ENCODE measurements around the gene B3GNT2.
A peak's percentile ranks its signal among the peaks of the same experiment; 100 is the strongest.
"Not testable (repeated sequence)": the region's sequence is repeated elsewhere in the genome, so short reads cannot be mapped to it uniquely, and the experiment has no call there.

The B3GNT2 gene

DNA sequence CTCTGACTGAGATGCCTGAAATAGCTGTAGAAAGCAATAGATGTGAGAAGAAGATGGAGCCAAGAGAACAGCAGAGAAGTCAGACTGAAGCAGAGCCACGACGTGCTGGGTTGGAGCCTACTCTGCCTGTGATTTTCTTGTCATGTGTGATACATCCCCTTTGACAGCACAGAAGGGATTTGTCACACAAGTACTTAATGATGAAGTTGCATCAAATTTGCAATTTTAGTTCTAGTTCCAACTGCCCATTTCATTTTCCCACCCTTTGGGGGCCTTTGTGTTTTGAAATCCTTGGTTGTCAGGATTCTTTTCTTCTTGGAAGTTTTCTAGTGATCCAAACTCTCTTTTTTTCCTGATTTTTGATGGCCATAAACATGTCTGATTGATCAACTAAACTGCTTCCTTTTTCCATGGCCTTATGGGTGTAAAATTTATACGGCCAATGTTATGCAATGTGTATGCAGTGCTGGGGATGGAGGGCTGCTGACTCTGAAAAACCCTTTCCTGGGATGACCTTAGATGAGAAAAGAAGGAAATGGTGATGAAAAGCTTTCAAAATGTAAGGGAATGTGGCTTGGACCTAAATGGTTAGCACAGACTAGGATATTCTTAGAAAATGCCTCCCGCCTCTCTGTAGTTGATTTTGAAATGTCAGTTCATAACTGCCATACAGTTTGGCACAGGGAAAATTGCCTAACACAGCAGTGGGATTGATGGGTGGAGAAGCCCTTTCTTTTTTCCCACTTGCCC, 9.6 kb upstream of the B3GNT2 start:
- DNase-seq, result no peak

DNA sequence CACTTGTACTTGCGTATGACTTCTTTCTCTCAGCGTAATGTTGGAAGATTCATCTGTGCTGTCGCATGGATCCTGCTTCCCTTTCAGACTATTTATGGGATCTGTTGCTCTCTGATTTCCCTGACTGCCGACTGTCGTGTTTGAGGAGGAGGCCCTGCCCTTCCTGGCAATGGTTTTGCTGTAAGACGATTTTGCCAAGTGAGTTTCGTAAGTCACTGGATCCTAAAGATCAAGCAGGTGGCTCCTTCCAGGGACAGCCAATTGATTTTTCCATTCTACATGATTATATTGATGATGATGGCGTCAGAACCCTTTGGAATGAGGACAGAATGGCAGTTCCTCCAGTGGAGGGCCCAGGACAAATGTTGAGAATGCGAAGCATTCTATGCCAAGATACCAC, 8.7 kb upstream of the B3GNT2 start:
- DNase-seq, result no peak

DNA sequence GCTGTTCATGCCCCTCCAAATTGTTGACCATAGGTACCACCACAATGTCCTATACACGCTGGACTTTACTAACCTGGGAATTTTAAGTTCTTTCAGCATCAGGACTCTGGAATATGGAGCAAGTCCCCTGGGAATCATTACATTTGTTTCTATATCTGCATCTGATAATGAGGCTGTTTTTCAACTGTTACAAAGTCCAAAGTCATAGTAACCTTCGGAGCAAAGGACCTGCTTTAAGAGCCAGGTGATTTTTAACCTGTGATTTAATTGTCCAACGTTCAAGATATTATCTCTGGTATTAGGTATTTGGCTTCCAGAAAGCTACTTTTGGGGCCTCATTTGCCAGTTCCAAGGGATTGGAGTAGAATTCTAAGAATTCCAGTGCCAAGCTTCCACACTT, 7.5 kb upstream of the B3GNT2 start:
- no peak for DNase-seq

DNA sequence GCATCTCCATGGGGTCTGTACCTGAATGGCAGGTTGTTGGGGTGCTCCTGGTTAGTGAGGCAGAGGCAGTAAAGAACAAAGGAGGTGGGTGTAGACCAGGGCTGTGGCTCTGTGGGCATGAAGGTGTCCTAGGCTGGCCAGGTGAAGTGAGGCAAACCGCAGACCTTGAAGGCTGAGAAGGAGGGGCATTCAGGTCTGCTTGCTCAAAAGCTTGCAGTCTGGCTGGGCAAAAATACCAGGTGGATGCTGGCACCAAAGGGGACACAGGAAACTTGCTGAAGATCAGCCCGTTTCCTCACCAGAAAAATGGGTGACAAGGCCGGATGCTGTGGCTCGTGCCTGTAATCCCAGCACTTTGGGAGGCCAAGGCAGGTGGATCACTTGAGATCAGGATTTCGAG, 6.7 kb upstream of the B3GNT2 start:
- no peak for DNase-seq

DNA sequence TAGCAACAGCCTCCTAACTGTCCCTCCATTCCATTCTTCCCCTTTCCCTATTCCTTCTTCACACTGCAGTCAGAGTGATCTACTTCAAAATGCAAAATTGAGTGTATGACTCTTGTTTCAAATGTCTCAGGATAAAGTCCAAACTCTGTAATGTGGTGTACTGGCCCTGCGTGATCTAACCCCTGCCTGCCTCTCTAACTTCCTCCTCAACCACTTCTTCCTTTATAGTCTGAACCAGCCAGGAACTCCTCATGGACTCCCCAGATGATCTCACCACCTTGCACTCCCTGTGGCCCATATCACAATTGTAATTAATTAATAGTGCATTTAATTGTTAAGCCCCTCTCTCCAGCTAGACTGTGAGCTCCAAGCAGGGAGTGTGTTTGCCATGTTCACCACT, 3.1 kb upstream of the B3GNT2 start:
- DNase-seq, result no peak

DNA sequence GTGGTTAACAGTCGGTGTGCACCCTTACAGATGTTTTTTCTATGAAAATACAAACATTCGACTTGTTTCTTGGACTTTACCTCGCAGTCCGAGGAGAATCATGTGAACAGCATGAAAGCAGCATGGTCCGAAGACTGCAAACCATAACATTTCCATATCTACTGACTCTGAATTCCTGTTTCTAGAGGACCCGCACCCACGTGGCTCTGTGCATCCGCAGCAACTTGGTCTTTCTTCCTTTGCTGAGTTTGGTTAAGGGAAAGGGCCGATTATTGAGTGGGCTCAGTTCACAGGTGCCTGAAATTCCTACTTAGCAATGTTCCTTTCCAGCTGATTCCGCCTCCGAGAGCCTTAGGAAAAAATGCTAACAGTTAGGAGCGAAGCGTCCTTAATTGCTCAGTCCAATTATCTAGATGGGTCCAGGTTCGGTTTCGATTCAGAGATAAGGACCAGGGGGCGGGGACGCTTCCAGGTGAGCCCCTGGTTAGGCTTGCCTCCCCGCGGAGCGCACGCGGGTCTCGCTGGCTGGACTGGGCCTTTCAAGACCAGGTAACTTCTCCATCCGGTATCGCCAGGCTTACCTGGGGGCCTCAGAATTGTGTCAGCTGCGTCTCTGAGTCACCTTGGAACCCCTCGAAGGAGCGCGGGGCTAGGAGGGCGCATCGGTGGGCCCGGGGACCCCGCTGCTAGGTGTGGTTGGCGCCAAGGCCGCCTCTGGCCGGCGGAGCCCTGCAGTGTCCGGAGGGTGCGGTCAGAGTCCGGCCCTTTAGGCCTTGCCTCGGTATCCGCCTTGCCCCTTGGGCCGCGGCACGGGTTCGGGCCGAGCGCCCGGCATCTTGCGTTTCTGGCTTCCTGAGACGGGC, 1.1 kb upstream of the B3GNT2 start:
- DNase-seq, result no peak

DNA sequence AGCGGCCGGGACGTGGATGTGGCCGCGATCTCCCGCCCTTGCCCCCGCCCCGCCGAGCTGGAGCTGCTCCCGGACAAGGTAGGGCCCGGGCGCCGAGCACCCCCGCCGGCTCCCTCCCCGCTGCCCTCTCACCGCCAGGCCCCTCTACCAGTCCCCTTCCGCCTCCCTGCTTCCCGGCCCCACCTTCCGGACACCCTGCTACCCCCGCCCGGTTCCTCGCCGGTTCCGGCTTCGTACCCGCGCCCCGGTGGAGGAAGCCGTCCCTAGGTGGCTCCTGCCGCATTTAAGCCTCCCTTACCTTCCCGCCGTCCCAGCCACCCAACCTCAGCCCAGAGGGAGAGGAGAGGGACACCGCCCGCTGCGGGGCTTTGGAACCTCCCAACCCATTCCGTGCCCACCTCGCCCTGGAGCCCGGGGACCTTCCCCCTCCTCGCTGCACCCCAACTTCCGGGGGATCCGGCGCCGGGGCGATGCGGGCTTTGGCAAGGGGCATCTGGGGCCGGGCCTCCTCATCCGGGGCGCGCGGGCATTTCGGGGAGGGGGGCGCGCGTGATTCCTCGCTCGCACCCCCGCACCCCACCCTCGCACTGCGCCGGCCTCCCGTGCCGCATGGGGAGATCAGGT, 475 bp downstream of the B3GNT2 start:
- DNase-seq, result peak in 1 of 2 experiments; percentile 61

DNA sequence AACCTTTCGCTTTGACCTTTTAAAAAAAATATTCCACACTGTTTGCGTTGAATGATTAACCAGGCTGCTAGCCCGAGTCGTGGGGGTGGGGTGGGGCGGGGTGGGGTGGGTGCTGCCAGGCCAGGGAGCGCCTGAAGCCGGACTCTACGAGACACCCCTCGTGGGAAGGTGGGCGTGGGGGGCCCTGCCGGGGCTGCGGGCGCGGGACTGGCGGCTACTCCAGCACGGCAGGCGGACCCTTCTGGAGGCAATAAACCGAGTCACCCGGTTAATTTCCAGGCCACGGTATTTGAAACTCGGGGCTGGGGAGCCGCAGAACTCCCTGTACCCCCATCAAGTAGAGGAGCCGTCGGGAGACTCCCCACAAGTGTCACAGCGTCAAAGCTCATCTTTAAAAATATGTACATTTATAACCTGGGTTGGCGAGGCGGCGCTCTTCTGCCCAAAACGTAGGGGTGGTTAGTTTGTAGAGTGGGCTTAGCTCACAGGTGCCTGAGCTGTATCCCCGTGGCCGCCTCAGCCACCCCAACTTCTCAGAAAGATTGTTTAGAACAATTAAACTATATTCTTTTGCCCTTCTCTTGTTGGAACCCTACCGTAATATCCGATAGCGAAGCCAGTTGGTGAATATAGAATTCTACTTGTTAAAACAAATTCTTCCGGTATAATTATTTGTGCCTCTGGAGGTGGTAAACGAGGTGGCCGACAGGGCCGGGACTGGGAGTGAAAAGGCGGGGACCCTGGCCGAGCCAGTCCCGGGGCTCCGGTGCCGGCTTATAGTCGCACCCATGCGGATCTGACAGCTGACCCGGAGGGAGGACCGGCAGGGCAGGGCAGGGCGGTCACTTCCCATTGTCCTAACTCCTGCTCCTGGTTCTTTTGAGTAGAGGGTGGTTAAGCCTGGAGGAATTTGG, 1.4 kb downstream of the B3GNT2 start:
- no peak for DNase-seq

DNA sequence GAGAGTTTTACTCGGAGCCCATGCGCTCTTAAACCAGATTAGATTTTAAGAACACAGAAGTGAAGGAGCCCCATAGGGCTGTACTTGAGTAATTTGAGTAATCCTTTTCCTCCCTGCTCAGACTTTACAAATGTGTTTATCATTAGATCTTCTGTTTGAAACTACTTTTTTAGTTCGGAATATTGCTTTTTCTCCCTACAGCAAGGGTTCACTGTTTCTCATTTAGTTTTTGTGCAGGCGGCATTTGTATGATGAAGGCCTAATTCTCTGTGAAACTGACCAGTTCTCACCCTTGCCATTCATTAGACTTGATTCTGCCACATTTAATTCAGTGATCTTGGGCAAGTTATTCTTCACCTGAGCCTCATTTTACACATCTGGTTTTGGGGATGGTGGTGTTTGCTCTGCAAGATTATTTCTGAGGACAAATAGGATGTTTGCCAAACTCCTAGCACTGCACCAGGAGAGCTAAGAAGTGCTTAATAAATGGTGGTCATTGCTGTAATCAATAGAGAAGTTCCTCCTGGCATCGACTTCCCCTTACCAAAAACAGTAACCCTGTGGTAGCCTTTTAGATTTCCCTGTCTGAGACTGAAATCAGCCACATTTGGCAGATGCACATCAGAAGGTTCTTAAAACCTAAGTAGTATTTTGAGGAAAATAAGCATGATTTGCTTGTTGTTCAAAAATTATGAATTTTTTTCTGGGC, 2.2 kb downstream of the B3GNT2 start:
- DNase-seq, result no peak

DNA sequence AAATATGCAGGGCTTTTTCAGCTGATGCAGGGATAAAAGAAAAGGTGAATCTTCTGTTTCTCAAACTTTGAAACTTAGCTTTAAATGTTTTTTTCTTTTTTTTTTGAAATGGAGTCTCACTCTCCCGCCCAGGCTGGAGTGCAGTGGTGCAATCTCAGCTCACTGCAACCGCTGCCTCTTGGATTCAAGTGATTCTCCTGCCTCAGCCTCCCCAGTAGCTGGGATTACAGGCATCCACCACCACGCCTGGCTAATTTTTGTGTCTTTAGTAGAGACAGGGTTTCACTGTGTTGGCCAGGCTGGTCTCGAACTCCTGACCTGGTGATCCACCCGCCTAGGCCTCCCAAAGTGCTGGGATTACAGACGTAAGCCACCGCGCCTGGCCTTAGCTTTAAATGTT, 2.9 kb downstream of the B3GNT2 start:
- not testable (repeated sequence) for DNase-seq

DNA sequence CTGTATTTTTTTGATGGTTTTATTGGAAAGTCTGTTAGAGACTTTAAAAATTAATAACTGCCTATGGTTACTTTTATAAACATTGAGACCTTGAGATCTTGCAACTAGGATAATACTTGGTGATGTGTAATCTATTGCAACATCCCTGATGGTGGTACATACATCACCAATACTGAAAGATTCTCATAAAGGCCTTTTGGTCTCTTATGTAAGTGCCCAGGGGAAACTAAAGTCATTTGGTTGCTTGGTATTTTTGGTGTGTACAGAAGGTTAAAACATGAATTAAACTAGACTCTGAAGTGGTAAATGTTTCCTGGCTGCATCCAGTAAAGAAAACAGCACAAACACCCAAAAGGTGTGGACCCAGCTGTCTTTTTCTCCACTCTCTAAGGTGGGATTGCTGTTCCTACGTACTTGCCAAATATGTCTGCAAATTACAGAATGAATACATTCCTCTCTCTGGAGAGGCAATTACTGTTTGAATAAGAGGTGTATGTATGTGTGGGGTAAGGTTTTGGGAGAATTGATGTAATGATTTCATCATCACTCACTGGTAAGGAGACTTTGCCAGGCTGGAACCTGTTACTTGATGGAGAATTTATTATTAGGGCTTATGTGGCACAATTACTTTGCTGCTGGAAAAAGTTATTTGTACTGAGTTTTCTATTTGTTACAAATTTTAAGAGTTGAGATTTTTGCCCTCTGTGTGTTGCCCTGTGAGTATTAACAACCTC, 3.6 kb downstream of the B3GNT2 start:
- DNase-seq, result no peak

DNA sequence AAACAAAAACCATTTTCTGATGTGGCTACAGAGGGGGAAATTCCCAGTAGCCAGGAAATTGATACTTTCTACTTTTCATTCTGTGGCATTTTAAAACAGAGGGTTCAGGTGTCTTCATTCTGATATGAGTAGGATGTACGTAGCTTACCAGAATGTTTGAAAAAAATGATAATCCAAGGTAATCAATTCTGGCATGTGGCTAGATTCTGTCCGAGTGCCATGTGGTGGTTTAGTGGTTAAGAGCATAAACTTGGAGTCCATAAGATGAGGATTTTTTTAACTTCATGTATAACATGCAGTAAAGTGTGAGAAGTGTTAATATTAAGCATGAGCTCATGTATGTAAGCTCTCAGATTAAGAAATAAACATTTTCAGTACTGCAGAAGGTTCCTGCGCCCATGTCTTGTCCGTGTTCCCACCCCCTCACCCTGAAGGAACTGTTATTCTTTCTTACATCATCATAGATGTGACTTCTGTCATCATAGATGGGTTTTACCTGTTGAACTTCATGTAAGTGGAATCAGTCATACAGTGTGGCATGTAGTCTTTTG, 4.5 kb downstream of the B3GNT2 start:
- no peak for DNase-seq

DNA sequence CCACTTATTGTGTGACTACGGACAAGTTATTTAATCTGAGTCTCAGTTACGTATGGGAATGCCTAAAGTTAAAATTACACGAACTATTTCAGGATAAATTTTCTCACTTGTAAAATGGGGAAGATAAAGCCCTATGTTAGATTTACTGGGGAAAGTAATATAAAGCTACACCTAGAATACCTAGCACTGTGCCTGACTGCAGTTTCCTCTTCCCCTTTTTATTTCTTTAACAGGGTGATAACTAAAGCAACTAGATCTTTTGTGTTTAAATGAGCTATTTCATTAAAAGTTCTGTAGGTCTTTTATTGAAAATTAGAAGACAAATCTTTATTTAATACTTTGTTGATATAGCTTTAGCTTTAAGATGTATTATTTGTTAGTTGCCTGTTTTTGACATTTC, 5.0 kb downstream of the B3GNT2 start:
- DNase-seq, result no peak

DNA sequence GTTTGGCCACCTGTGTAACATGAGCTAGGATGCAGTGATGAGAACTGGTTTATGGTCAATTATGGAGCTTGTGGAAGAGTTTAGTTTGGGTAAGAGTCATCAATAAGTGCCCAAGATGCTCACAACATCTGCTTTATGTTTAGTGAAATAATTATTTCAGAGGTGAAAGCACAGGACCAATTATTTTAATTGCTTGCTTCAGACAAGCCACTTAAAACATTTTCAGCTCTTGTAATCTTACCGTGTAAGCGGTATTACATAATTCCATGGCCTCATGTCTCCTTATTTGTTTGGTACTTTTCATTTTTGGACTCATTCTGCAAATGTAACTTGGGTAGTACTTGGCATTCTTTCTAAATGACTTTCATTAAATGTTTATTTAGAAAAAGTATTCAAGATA, 5.4 kb downstream of the B3GNT2 start:
- no peak for DNase-seq

DNA sequence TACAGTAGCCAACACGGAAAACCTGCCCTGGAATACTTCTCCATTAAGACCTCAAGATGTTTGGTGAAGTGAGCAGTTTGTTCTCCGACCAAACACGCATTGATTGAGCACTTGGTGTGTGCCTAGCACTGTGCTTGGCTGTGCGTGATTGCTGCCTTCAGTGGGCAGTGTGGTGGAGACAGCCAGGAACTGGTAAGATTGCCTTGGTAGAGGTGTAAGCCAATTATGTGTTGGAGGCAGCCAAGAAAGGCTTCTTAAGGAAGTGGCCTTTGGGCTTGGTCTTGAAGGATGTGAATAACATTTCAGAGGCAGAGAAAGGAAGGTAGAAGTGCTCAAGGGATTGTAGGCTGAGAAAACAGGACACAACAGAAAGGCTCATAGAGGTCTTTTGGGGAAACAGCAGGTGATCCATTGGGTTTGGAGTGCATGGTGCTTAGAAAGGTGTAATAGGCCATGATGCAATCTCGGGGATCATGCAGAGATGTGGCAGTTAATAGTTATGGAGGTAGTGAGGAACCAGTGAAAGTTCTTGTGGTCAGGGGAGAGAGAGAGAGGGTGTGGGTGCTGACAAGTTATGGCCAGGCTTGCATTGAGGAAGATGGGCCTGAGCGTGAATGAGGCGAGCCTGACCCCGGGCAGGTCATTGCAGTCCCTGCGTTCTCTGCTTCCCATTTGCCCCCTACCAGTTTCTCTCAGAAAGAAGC, 6.3 kb downstream of the B3GNT2 start:
- DNase-seq, result no peak

DNA sequence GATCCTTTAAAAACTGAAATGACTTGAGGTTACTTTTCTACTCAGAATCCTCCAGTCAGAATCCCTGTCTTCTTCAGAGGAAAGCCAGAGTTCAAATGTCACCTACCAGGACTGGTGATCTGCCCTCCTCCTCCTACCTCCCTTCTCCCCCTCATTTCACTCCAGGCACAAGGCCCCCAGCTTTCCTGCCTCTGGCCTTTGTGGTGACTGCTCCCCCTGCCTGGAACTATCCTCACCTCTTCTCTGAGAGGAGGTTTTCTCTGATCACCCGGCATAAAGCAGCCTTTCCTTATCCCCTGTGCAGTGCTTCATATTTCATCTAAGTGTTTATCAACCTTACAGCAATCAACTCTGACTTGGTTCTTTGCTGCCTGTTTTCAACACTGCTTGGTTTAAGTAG, 6.8 kb downstream of the B3GNT2 start:
- DNase-seq, result no peak

DNA sequence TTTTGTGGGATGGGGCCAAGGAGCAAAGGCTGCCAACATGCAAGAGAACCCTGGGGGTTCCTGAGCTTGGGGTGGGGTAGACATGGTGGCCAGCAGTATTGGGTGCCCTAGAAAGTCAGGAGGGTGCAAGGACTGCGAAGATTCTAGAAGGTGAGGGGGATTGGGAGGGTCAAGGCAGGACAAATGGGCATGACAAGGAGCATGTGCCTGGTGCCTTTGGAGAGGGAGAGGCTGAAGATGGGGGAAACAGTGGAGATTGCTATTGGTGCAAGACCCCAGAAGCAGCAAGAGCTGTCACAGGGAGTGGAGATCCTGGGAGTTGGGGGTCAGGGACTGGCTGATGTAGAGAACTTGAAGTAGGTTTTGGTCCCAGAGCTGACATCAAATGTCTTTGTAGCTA, 7.5 kb downstream of the B3GNT2 start:
- DNase-seq, result no peak

DNA sequence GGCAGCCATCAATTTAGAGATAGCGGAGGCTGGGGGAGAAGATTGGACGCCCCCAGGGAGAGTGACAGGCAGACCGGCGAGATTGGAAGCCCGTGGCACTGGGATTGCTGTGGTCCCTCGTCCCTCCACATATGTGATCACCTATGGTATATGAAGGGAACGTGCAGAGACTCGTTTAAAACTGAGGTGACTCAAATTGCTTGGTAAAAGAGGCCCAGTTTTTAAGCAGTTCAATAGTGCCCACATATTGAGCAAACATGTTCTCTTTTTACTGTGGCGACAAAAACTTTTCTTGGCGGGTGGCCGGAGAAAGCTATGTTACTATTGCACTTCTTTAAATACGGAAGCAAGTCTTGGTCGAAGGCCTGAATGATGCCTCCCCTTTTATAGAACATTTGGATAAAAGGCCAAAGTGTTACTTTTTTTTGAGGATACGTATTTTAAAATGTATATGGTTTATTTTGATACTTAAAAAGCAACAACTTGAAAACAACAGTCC, 9.1 kb downstream of the B3GNT2 start:
- DNase-seq, result no peak

DNA sequence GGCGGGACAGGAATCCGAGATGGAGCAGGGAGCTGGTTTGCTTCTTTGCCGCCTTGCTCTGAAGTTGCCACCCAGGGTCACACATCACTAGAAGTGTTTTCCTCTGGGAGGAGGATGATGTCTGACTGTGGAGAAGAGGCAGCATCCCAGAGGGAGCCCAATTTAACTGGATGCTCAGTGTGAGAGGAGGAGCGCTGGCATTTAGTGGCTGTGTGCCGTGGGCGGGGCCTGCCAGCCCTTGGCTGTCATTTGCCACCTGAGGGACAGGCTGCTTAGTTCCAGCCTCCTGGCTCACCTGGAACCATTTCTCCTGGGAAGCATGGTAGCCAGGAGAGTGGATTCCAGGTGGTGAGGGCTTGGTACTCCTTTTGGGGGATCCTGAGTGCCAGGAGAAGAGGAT, 9.6 kb downstream of the B3GNT2 start:
- no peak for DNase-seq

DNA sequence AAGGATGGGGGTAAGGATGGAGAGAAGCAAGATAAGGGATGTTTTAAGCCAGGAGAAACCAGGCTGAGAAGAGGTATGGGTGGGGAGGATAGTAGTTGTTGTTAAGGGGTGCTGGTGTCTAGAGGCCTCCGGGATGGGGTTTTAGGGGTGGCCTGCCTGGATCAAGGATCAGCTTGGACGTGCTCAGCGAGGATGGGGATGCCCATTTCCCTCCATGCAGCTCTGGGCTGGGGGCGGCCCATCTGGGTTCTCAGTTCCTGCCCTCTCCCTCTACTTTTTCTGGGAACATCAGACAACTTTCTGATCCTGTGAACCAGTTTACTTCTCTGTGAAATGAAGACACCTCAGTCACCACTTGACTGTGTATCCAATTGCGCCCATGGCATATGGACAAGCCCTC, 10.1 kb downstream of the B3GNT2 start:
- no peak for DNase-seq
